K562 (cell line): ENCODE results near the gene KCP. TPM values are rescaled to one million over a fixed set of nuclear protein-coding genes. Genes with fewer than 3 reads are reported as not detected.

Experiments
- ATAC-seq: fragments of 200-7000 bp; cut with Tn5 transposase; 3 replicates; pipeline ENCODE4 v1.9.1; 2020; ENCODE audit warnings: moderate library complexity
- BruUV-seq: library from RNA; stranded (reverse); fragments of 400-500 nt; replicated peaks from 2 replicates; lab custom pipeline; 2021; lab: Mats Ljungman, UMichigan
- CTCF ChIA-PET: fragments of 300-600 bp; formaldehyde crosslinking; extraction: SDS; loops from one replicate; lab custom pipeline; 2021; ENCODE audit warnings: low intra/inter-chr PET ratio; lab: Yijun Ruan, JAX
- POLR2A ChIA-PET: fragments of 300-600, 350-650 bp; sonication (Branson Sonifier 250); formaldehyde crosslinking; extraction: SDS; loops from one replicate; lab custom pipeline; 2021; ENCODE audit warnings: antibody characterized with exemption, inconsistent platforms; lab: Yijun Ruan, JAX
- DNase-seq, 4 experiments: peaks; one replicate each; pipeline versions ENCODE4 v3.0.0 to v3.0.0-alpha.2; 2011 to 2018; ENCODE audit warnings: low spot score in 3 of 4, mixed read lengths in 3 of 4; ENCODE audit errors: extremely low read depth in 1 of 4
- FAIRE-seq: peaks from 2 replicates; lab custom pipeline; 2011; peaks lifted over from hg19 to GRCh38; lab: Jason Lieb, UNC
- H2AFZ ChIP-seq: 2 replicates; pipeline ENCODE4 v1.6.0; 2011; ENCODE audit warnings: low read depth, low read length, control low read depth, inconsistent platforms
- H3K27ac ChIP-seq: fragments of 200-600 bp; 3 replicates; pipeline ENCODE4 v1.8.0; 2011; ENCODE audit warnings: low read depth, mild to moderate bottlenecking, control low read depth, inconsistent platforms, low read length, moderate library complexity, mixed read lengths; ENCODE audit errors: extremely low read depth
- H3K27me3 ChIP-seq, 2 experiments: fragments of 300-600 bp in 1 of 2; 2 replicates in 1 of 2; 3 replicates in 1 of 2; pipeline versions ENCODE4 v1.6.0 to v1.8.0; 2011; ENCODE audit warnings: inconsistent platforms in 2 of 2, low read length in 2 of 2, mild to moderate bottlenecking in 1 of 2, mixed read lengths in 1 of 2, moderate library complexity in 1 of 2; ENCODE audit not compliant: control insufficient read depth in 2 of 2, insufficient read depth in 2 of 2
- H3K36me3 ChIP-seq: fragments of 300-600 bp; 3 replicates; pipeline ENCODE4 v1.8.0; 2011; ENCODE audit warnings: mild to moderate bottlenecking, low read length, inconsistent platforms; ENCODE audit not compliant: control insufficient read depth, insufficient read depth
- H3K4me1 ChIP-seq, 2 experiments: fragments of 200-600 bp in 1 of 2; replicated peaks in 1 of 2; 2 replicates in 1 of 2; 3 replicates in 1 of 2; pipeline versions ENCODE4 v1.5.1 to v1.8.0; 2011; ENCODE audit warnings: inconsistent platforms in 2 of 2, low read length in 2 of 2, mild to moderate bottlenecking in 1 of 2, mixed read lengths in 1 of 2, moderate library complexity in 1 of 2; ENCODE audit not compliant: control insufficient read depth in 2 of 2, insufficient read depth in 2 of 2
- H3K4me2 ChIP-seq: 2 replicates; pipeline ENCODE4 v1.6.1; 2011; ENCODE audit warnings: low read length, control low read depth, inconsistent platforms, mixed read lengths; ENCODE audit not compliant: insufficient read depth
- H3K4me3 ChIP-seq: fragments of 200-600 bp; sonication (generic), shearing (Covaris generic); 2 replicates; pipeline ENCODE4 v1.5.1; 2016; ENCODE audit warnings: control low read depth, inconsistent platforms
- H3K79me2 ChIP-seq: fragments of 200-600 bp; 3 replicates; pipeline ENCODE4 v1.8.0; 2011; ENCODE audit warnings: low read length, inconsistent platforms; ENCODE audit not compliant: control insufficient read depth, insufficient read depth
- H3K9ac ChIP-seq, 2 experiments: 2 replicates each; pipeline versions ENCODE4 v1.6.0 to v1.6.1; 2011; ENCODE audit warnings: low read depth in 2 of 2, low read length in 2 of 2, control low read depth in 1 of 2, inconsistent platforms in 1 of 2, mild to moderate bottlenecking in 1 of 2, mixed read lengths in 1 of 2; ENCODE audit not compliant: insufficient read depth in 1 of 2
- H3K9me1 ChIP-seq: one replicate; pipeline ENCODE4 v1.6.0; 2011; ENCODE audit warnings: inconsistent platforms, mild to moderate bottlenecking, low read length, moderate library complexity; ENCODE audit not compliant: control insufficient read depth, insufficient read depth
- H3K9me3 ChIP-seq: replicated peaks from 2 replicates; pipeline ENCODE4 v1.5.1; 2011; ENCODE audit warnings: low read depth, low read length, inconsistent platforms; ENCODE audit not compliant: control insufficient read depth, insufficient read depth
- H4K20me1 ChIP-seq: replicated peaks from 2 replicates; pipeline ENCODE4 v1.6.1; 2011; ENCODE audit warnings: low read length, inconsistent platforms, mixed read lengths; ENCODE audit not compliant: control insufficient read depth, insufficient read depth
- OTX1 ChIP-seq: fragments of 450-650 bp; formaldehyde crosslinking; IDR thresholded peaks from 2 replicates; pipeline ENCODE4 v1.4.0; 2022; ENCODE audit warnings: mild to moderate bottlenecking
- PHF20 ChIP-seq: fragments of 450-650 bp; IDR thresholded peaks from 2 replicates; pipeline ENCODE4 v1.6.1; 2018; ENCODE audit not compliant: partially characterized antibody
- RAD51 ChIP-seq: fragments of 450-650 bp; IDR thresholded peaks from 2 replicates; pipeline ENCODE4 v1.7.1; 2016; ENCODE audit warnings: low read depth, mild to moderate bottlenecking, borderline replicate concordance
- ZFX ChIP-seq: sonication (generic); formaldehyde crosslinking; IDR thresholded peaks from 2 replicates; pipeline ENCODE4 v1.8.0; 2022; ENCODE audit warnings: mild to moderate bottlenecking, missing genetic modification reagents, moderate library complexity
- WGBS: fragments of 100-300 bp; shearing (Covaris generic); methylation state at CpG from one replicate; pipeline ENCODE4 v1.1.6; 2016; ENCODE audit warnings: low coverage, mixed read lengths; ENCODE audit not compliant: insufficient coverage; ENCODE audit errors: missing lambda C conversion rate; 5-methylcytosine and 5-hydroxymethylcytosine counted together
- in situ Hi-C: fragments of 300-500 bp; cut with MboI; formaldehyde crosslinking; loops from 4 replicates; pipeline ENCODE4 v1.15.0; 2018; ENCODE audit warnings: inconsistent platforms, mixed read lengths
- intact Hi-C: fragments of 100-400 bp; cut with micrococcal nuclease; formaldehyde crosslinking; loops from 2 replicates; pipeline ENCODE4 v1.14.2; 2022
- polyA plus RNA-seq, 8 experiments: library from polyadenylated mRNA; depleted of rRNA in 4 of 8; stranded (reverse) in 5 of 8; unstranded in 3 of 8; fragments of >200 nt; fragmentation: Nextera tagmentation in 2 of 8; fragmentation: Illumina TruSeq in 1 of 8; extraction: Ambion mirVana in 2 of 8; extraction: Trizol in 1 of 8; gene quantifications; 2 replicates each; pipeline versions ENCODE4 v1.2.1 to v1.2.3, GENCODE V29; 2011 to 2014; ENCODE audit warnings: inconsistent platforms in 1 of 8, missing spikeins in 1 of 8
- total RNA-seq, 7 experiments: library from RNA; depleted of rRNA in 6 of 7; stranded (reverse); fragments of >200 nt in 6 of 7; fragmentation: Illumina TruSeq in 2 of 7; extraction: Trizol in 2 of 7; gene quantifications; 2 replicates each; pipeline versions ENCODE4 v1.2.1 to v1.2.3, GENCODE V29; 2011 to 2021; ENCODE audit warnings: low replicate concordance in 1 of 7
- TF ChIP-seq, protein P1 (sequence below): sonication (generic); formaldehyde crosslinking; IDR thresholded peaks from 2 replicates; pipeline ENCODE4 v1.8.0; 2022; ENCODE audit warnings: missing genetic modification reagents, mild to moderate bottlenecking, borderline replicate concordance

KCP gene
- total and polyA plus RNA-seq, 9 of the 15 experiments (the other 6 are each of a cell fraction or from before 2014, with no cell fraction given): 0.06 to 0.17 (median 0.12) TPM; not detected in 3

DNA sequence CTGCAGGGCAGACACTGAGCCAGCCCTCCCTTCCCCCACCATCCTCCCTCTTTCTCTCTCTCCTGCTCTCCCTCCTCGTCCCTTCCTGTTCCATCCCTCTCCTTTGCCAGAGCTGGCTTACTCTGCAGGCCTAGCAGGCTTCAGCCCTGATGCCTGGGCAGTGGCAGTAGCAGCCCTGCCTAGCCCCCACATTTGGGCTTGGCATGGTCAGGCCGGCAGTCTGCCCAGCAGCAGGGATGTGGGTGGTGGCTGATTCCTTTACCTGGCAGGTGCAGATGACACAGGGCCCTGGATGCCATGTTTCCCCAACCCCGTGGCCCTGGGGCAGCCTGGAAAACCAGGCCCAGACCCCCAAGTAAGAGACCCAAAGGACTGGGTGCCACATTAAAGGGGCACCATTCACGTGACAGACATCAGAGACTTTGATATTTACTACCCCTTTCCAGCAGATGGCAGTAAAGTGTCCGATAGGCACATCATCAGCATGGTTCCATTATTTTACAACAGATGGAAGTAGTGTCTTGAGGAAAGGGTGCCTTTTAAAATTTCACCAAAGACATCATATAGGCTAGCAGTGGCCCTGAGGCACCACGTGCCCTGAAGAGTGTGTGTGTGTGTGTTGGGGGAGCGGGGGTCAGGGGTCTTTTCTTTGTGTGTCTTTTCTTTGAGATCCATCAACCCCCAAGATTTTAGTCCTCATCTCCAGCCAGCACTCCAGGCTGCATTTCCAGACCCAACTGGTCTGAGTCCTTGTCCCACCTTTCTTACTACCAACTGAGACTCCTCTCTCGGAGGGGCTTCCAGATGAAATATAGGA lies 5.9 kb downstream of the KCP start (continued):
- TF ChIP-seq PHF20 (no peak), ZFX (CRISPR knock-in tag) (no peak), RAD51 (peak; percentile 77)

DNA sequence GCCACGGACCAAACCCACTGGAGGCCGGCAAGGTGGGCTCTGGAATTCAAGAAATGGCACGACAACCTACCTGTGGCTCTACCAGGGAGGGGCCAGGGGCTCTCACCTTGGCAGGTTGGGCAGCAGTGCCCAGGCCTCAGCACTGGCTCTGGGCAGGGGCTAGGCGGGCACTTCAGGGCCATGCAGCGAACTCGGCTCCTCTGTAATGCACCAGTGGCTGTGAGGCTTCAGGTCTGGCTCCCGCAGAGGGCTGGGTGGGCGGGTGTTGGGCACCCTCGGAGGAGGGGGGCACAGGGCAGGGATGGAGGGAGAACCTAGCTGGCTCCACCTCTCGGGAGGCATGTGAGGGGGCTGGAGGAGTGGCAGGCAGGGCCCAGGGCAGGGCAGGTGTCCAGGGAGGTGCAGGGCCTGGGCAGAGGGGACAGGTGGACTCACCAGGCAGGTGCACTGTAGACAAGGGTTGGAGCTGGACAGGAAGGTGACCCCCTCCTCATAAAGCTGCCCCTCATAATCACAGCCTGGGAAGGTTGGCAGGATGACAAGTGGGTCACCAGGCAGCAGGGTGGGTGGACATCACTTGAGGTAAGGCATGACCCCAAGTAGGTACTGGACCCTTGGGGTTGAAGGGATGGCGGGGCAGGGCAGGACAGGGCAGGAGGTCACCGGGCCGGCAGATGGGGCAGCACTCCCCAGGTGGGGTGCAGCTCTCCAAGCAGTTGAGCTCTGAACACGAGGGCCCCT lies 6.7 kb downstream of the KCP start:
- Histone ChIP-seq H2AFZ (no peak overlapping the region), H3K4me3 (no peak overlapping the region), H3K27ac (no peak overlapping the region), H3K27me3 (peaks cover 8 to 24% of the 10 kb centered on the region in 2 experiments), H4K20me1 (no peaks in the 10 kb centered on the region), H3K36me3 (no peaks in the 10 kb centered on the region), H3K79me2 (no peaks in the 10 kb centered on the region), H3K9me3 (peaks cover 7% of the 10 kb centered on the region; the same call in 1 of the 2 replicates), H3K9ac (0 out of 4 replicates have a peak overlapping the region, but pooled peaks of 1 of the 2 experiments have one; percentile 26)
- peak; percentile 8; the same call in 1 of the 3 replicates for ATAC-seq
- no peak for FAIRE-seq
- 41% methylated on average over 12 of the region's 14 CpGs for WGBS
- intact Hi-C loops: loop anchor here (1.0 kb wide), 2 partner anchors 188 to 307 kb away; no protein-coding TSS in a partner anchor
- in situ Hi-C loops: no loop called here
- TF ChIP-seq, protein P1, sequence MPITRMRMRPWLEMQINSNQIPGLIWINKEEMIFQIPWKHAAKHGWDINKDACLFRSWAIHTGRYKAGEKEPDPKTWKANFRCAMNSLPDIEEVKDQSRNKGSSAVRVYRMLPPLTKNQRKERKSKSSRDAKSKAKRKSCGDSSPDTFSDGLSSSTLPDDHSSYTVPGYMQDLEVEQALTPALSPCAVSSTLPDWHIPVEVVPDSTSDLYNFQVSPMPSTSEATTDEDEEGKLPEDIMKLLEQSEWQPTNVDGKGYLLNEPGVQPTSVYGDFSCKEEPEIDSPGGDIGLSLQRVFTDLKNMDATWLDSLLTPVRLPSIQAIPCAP (CRISPR knock-in tag): no peak
- 0 out of 2 replicates have a peak, but pooled peaks have one; percentile 8 for TF ChIP-seq OTX1 (CRISPR knock-in tag)
- TF ChIP-seq, all 486 proteins: peak for 1
- BruUV-seq: no TSS peak
- Histone ChIP-seq H3K4me1 (peaks cover 13 to 29% of the 10 kb centered on the region in 2 experiments), H3K4me2 (peak overlapping the region; percentile 58; the same call in 1 of the 2 replicates), H3K9me1 (no peaks in the 10 kb centered on the region)
- no peak for DNase-seq
- CTCF ChIA-PET: interaction anchor here (1.5 to 1.6 kb wide), 2 partner anchors 188 to 307 kb away, joined by 5 to 10 read pairs; no protein-coding TSS in a partner anchor
- POLR2A ChIA-PET: interaction anchor here (0.5 to 1.0 kb wide), 5 partner anchors 8 to 442 kb away, joined by 3 to 4 read pairs (median 3); no protein-coding TSS in a partner anchor
